Neural crest cell (in vitro differentiated cells): ENCODE measurements around the gene MAPKAPK5. TPM values are rescaled to one million over a fixed set of nuclear protein-coding genes. Genes with fewer than 3 reads are reported as not detected.

Experiments
- microRNA-seq: library from miRNA; unstranded; fragments of <30 nt; microRNA quantifications from one replicate; pipeline ENCODE4, GENCODE V29; 2020
- total RNA-seq: library from RNA; stranded (reverse); gene quantifications from 2 replicates; pipeline ENCODE4 v1.2.1, GENCODE V29; 2021

Gene MAPKAPK5
- total RNA-seq, 1 donor from 2014 or later: 83.1 TPM

Small RNAs within 50 kb of the gene (microRNA-seq; reads per million reads assigned to microRNA genes)
- not detected for gene MIR6761

Other genes with a start within 250 kb of the MAPKAPK5 start
- 69.2 and 71.0 TPM in 2 replicates for gene ATXN2, start 242.9 kb upstream of the MAPKAPK5 start, total RNA-seq
- 20.0 and 21.4 TPM in 2 replicates for gene BRAP, start 156.3 kb upstream of the MAPKAPK5 start, total RNA-seq
- gene ACAD10, start 156.2 kb upstream of the MAPKAPK5 start, total RNA-seq: 38.6 and 44.0 TPM in 2 replicates
- gene ALDH2, start 75.3 kb upstream of the MAPKAPK5 start, total RNA-seq: 62.8 and 65.9 TPM in 2 replicates
- gene TMEM116, start 170.9 kb downstream of the MAPKAPK5 start, total RNA-seq: 16.7 and 17.0 TPM in 2 replicates
- gene ERP29, start 171.2 kb downstream of the MAPKAPK5 start, total RNA-seq: 91.1 and 101 TPM in 2 replicates